PC-9 (cell line): ENCODE data around the gene KCTD13. TPM values are rescaled to one million over a fixed set of nuclear protein-coding genes. Genes with fewer than 3 reads are reported as not detected.

Experiments
- BruUV-seq: library from RNA; stranded (reverse); fragments of 400-500 nt; replicated peaks from 2 replicates; lab custom pipeline; 2021; lab: Mats Ljungman, UMichigan
- CTCF ChIA-PET: fragments of 300-600 bp; sonication (Branson Sonifier 250); formaldehyde crosslinking; loops from one replicate; lab custom pipeline; 2022; ENCODE audit warnings: antibody characterized with exemption; lab: Charles Lee
- POLR2A ChIA-PET: fragments of 300-600 bp; sonication (Branson Sonifier 250); formaldehyde crosslinking; loops from one replicate; lab custom pipeline; 2022; ENCODE audit warnings: antibody characterized with exemption; ENCODE audit not compliant: unreplicated experiment; lab: Charles Lee
- DNase-seq, 2 experiments: peaks; one replicate each; pipeline versions ENCODE4 v3.0.0 to v3.0.0-alpha.2; 2015 to 2022; ENCODE audit warnings: mixed read lengths in 1 of 2
- H2AFZ ChIP-seq: fragments of 200-600 bp; sonication (generic); 2 replicates; pipeline ENCODE4 v1.8.1; 2017; ENCODE audit warnings: antibody characterized with exemption
- H3F3A ChIP-seq: fragments of 200-600 bp; sonication (generic); 2 replicates; pipeline ENCODE4 v1.8.1; 2017; ENCODE audit warnings: antibody characterized with exemption, mild to moderate bottlenecking, low read depth; ENCODE audit not compliant: insufficient read depth
- H3K27ac ChIP-seq: fragments of 200-600 bp; sonication (generic); 2 replicates; pipeline ENCODE4 v1.6.1; 2016; ENCODE audit warnings: mixed run types
- H3K27me3 ChIP-seq: fragments of 200-600 bp; sonication (generic); 2 replicates; pipeline ENCODE4 v1.6.1; 2016; ENCODE audit warnings: low read depth, mixed run types; ENCODE audit not compliant: insufficient read depth
- H3K36me3 ChIP-seq: fragments of 200-600 bp; sonication (generic); 2 replicates; pipeline ENCODE4 v1.6.1; 2016; ENCODE audit warnings: low read depth, mixed run types
- H3K4me1 ChIP-seq: fragments of 200-600 bp; sonication (generic); replicated peaks from 2 replicates; pipeline ENCODE4 v1.6.1; 2016; ENCODE audit warnings: mixed run types; ENCODE audit not compliant: insufficient read depth
- H3K4me2 ChIP-seq: fragments of 200-600 bp; sonication (generic); 2 replicates; pipeline ENCODE4 v1.6.1; 2017; ENCODE audit warnings: mixed run types
- H3K4me3 ChIP-seq: fragments of 200-600 bp; sonication (generic); 2 replicates; pipeline ENCODE4 v1.6.1; 2016; ENCODE audit warnings: mixed run types
- H3K79me2 ChIP-seq: fragments of 200-600 bp; sonication (generic); 2 replicates; pipeline ENCODE4 v1.6.1; 2017; ENCODE audit warnings: low read depth, mixed run types
- H3K9me2 ChIP-seq: fragments of 200-600 bp; sonication (generic); 2 replicates; pipeline ENCODE4 v1.8.1; 2017; ENCODE audit warnings: mild to moderate bottlenecking; ENCODE audit not compliant: insufficient read depth
- H3K9me3 ChIP-seq: fragments of 200-600 bp; sonication (generic); 2 replicates; pipeline ENCODE4 v1.8.1; 2016; ENCODE audit warnings: low read depth; ENCODE audit not compliant: insufficient read depth
- H4K20me1 ChIP-seq: fragments of 200-600 bp; sonication (generic); 2 replicates; pipeline ENCODE4 v1.8.1; 2017; ENCODE audit not compliant: insufficient read depth
- CTCF ChIP-seq: fragments of 200-600 bp; sonication (generic); conservative IDR thresholded peaks from 2 replicates; pipeline ENCODE4 v1.6.1; 2017; ENCODE audit warnings: mixed run types, antibody characterized with exemption, mild to moderate bottlenecking, moderate library complexity
- EZH2 ChIP-seq: fragments of 200-600 bp; sonication (generic); IDR thresholded peaks from 2 replicates; pipeline ENCODE4 v1.8.0; 2017; ENCODE audit warnings: antibody characterized with exemption, low read depth
- intact Hi-C: fragments of 100-400 bp; cut with micrococcal nuclease; formaldehyde crosslinking; loops from one replicate; pipeline ENCODE4 v1.10.0; 2022; ENCODE audit not compliant: unreplicated experiment
- total RNA-seq: library from RNA; stranded (reverse); gene quantifications from 2 replicates; pipeline ENCODE4 v1.2.3, GENCODE V29; 2021

KCTD13 gene
- total RNA-seq, 1 experiment from 2014 or later: 52.7 TPM

GRCh38 chr16:29883987-29884386 lies 42.0 kb downstream of the KCTD13 start:
- H3K27me3 ChIP-seq: no peaks in the 10 kb centered on the region
- H3K9me3 ChIP-seq: no peaks in the 10 kb centered on the region
- H4K20me1 ChIP-seq: peaks cover 1% of the 10 kb centered on the region; the same call in 1 of the 2 replicates
- H2AFZ ChIP-seq: no peak overlapping the region
- no peak overlapping the region for H3K4me2 ChIP-seq
- CTCF ChIA-PET: no interaction called here
- DNase-seq: no peak
- no peaks in the 10 kb centered on the region for H3K4me1 ChIP-seq
- no peak overlapping the region for H3K4me3 ChIP-seq
- intact Hi-C loops: no loop called here
- no peaks in the 10 kb centered on the region for H3F3A ChIP-seq
- no peaks in the 10 kb centered on the region for H3K9me2 ChIP-seq
- TF ChIP-seq EZH2 (no peak), CTCF (no peak)
- no peak overlapping the region for H3K27ac ChIP-seq
- POLR2A ChIA-PET: no interaction called here
- H3K36me3 ChIP-seq: no peaks in the 10 kb centered on the region
- BruUV-seq: no TSS peak
- no peaks in the 10 kb centered on the region for H3K79me2 ChIP-seq

DNA sequence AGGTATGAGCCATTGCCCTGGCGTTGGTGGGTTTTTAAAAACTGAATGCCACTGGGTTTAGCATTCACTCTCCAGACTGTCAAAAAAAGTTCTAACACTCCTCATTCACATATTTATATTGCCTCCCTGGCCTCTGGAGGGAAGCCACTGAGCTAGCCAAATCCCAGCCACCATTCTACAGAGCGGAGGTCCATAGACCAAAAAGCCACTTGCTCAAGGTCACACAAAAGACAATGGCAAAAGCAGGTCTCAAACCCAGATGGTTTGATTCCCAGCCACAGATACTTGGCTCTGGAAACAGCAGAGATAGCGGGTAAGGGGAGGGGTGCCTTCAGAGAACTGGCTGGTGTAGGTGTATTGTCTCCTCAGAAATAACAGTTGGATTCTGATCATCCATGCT lies 45.0 kb downstream of the KCTD13 start:
- no peaks in the 10 kb centered on the region for H3K4me1 ChIP-seq
- H3K27me3 ChIP-seq: no peaks in the 10 kb centered on the region
- ChIA-PET POLR2A (no interaction called here), CTCF (no interaction called here)
- H3K9me2 ChIP-seq: no peaks in the 10 kb centered on the region
- no peak overlapping the region for H3K4me2 ChIP-seq
- BruUV-seq: no TSS peak
- no peaks in the 10 kb centered on the region for H3K79me2 ChIP-seq
- H3K27ac ChIP-seq: no peak overlapping the region
- H4K20me1 ChIP-seq: no peaks in the 10 kb centered on the region
- peaks cover 4% of the 10 kb centered on the region; the same call in 1 of the 2 replicates for H3F3A ChIP-seq
- H3K36me3 ChIP-seq: no peaks in the 10 kb centered on the region
- TF ChIP-seq CTCF: no peak
- no peak for TF ChIP-seq EZH2
- intact Hi-C loops: no loop called here
- no peak overlapping the region for H3K4me3 ChIP-seq
- no peaks in the 10 kb centered on the region for H3K9me3 ChIP-seq
- no peak for DNase-seq
- no peak overlapping the region for H2AFZ ChIP-seq

DNA sequence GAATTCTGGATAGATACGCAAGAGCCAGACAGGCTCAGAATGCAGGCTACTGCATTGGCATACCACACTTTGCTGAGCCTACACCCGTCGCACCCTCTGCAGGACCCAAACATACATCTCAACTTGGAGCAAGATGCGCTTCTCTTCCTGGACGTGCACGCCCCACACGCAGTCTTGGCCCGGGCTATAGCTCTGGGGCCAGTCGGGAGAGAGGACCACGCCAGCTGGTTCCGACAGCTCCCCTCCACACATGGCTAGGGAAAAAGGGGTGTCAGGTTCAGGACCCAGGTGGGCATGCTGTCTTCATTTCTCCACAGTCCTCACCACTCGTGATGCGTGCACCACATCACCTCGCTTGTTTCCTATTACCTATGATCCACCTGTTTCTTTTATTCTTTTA lies 47.9 kb downstream of the KCTD13 start:
- Histone ChIP-seq H3K4me2 (no peak overlapping the region), H2AFZ (no peak overlapping the region), H3K4me3 (no peak overlapping the region), H4K20me1 (no peaks in the 10 kb centered on the region), H3K27ac (no peak overlapping the region), H3K79me2 (no peaks in the 10 kb centered on the region), H3K36me3 (no peaks in the 10 kb centered on the region), H3K9me2 (no peaks in the 10 kb centered on the region), H3F3A (peaks cover 13% of the 10 kb centered on the region; the same call in 1 of the 2 replicates), H3K27me3 (no peaks in the 10 kb centered on the region), H3K4me1 (no peaks in the 10 kb centered on the region), H3K9me3 (no peaks in the 10 kb centered on the region)
- POLR2A ChIA-PET: interaction anchor here (0.6 kb wide), 1 partner anchor 881 kb away, joined by 27 read pairs; no protein-coding TSS in a partner anchor
- TF ChIP-seq CTCF: no peak
- no peak for TF ChIP-seq EZH2
- no TSS peak for BruUV-seq
- CTCF ChIA-PET: interaction anchor here (0.5 to 1.0 kb wide), 2 partner anchors 136 to 178 kb away, joined by 3 to 5 read pairs; no protein-coding TSS in a partner anchor
- DNase-seq: no peak
- intact Hi-C loops: no loop called here
